Activated CD8-positive, alpha-beta memory T cell treated with anti-CD3 and anti-CD28 coated beads for 36 hours (primary cell): Measurements from ENCODE around the gene PAX2. TPM values are rescaled to one million over a fixed set of nuclear protein-coding genes. Genes with fewer than 3 reads are reported as not detected.

Source experiments
- CTCF ChIA-PET: fragments of 350-600 bp; sonication (Branson Sonifier 250); formaldehyde crosslinking; loops from one replicate; lab custom pipeline; 2021; ENCODE audit warnings: antibody characterized with exemption; lab: Charles Lee
- POLR2A ChIA-PET: fragments of 350-600 bp; sonication (Branson Sonifier 250); formaldehyde crosslinking; loops from one replicate; lab custom pipeline; 2021; ENCODE audit warnings: antibody characterized with exemption; lab: Charles Lee
- total RNA-seq, 2 experiments: library from RNA; stranded (reverse); gene quantifications; one replicate each; pipeline ENCODE4 v1.2.3, GENCODE V29; 2021

The PAX2 gene
- total RNA-seq, 2 experiments from 2014 or later, result not detected

DNA sequence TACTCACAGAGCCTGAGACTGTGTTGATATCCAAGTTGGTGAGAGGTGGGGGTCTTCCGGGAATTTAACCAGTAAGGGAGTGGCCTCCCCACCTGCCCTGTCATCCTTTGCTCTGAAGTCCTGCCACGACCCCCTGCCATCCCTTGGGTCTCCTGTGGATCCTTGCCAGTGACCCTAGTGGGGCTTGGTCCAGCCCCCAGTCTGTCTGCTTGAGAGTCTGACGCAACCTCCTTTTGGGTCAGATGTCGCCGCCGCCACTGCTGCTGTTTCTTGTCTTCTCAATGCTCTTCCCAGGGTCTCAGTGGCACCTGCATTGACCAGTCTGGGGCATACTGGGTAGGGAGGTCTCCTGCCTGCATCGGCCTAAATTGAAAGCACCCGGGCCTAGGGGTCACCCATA is 28.8 kb downstream of the PAX2 start:
- ChIA-PET POLR2A (no interaction called here), CTCF (no interaction called here)

DNA sequence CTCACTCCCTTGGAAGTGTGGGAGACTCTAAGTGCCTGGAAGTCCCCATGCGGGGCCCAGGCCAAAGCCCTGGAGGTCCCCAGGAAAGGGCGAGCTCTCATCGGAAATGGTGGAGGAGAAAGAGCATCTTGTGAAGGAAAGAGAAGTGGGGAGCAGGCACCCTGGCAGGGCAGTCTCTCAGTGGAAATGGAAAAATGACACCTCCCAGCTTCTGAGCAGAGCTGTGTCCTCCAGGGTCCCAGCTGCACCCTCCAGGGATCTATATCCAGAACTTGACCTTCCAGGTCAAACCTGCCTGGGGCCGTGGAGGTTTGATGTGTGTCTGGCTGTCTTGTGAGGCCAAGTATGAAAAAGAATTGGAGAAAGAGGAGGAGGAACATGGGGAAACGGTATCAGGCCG is 29.5 kb downstream of the PAX2 start:
- ChIA-PET POLR2A (no interaction called here), CTCF (no interaction called here)

DNA sequence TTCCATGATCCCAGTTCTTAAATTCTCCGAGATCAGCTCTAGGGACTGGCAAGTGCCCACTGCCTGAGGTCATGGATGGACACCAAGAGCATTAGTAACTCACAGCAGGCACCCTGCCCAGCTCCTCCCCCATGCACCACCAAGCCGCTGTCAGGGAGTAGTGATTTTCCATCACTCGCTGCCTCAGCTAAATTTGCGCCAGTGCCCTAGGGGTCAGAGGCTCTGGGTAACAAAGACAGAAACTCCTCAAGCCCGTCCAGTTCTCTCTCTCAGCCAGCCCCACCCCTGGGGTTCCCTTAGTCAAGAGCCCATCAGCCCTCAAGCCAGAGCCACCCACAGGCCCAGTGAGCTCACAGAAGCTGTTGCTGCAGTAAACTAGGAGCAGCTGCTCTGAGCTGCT is 30.0 kb downstream of the PAX2 start:
- ChIA-PET POLR2A (no interaction called here), CTCF (no interaction called here)

DNA sequence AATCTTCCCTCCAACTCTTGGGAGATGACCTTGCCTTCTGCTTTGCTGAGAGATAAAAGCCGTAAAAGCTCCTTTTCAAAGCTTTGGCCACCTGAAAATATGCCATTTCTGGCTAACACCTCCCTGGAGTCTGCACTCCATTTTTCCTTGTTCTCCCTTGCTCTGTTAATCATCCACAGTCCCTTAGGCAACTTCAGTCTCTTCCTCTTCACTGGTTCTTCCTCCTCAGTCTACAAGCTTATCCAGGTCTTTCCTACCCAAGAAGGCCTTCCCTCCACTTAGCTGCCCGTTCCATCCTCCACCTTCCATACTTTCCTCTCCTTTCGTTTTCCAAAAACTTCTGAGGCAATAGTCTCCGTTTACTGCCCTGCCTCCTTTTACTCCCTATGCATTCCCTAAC is 30.5 kb downstream of the PAX2 start:
- ChIA-PET CTCF (no interaction called here), POLR2A (no interaction called here)

DNA sequence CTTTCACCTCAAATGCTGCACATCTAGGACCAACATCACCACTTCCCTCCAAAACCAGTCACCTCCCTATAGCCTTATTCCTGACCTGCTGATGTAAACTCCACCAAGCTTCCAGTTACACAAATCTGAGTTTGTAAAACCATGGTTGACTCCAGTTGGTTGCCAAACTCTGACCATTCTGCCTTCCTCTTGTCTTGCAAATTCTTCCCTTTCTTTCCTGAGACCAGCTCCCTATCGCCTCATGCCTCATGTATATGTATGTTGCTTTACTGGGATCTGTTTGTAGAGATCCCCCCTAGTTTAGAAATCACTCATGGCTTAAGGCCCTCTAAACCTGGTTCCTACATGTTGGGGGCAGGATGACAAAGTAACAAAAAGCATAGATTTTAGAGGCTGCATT is 31.3 kb downstream of the PAX2 start:
- ChIA-PET CTCF (no interaction called here), POLR2A (no interaction called here)

DNA sequence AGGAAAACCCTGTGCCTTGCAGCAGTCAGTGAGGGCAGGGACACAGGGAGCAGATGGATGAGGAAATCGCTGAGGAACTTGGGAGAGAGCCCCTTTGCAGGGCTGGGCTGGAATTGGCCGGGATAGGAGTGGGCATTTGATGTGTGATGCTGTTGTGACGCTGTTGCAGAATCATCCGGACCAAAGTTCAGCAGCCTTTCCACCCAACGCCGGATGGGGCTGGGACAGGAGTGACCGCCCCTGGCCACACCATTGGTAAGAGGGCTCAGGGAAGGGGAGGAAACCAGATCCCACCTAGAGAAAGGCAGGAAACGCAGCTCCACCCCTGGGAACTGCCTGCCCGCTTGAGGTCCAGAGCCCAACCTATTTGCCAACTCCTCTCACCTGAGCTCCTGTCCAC is 33.9 kb downstream of the PAX2 start:
- CTCF ChIA-PET, result interaction anchor here (1.1 kb wide), 1 partner anchor 99 kb away, joined by 3 read pairs; no protein-coding TSS in a partner anchor
- POLR2A ChIA-PET, result no interaction called here

DNA sequence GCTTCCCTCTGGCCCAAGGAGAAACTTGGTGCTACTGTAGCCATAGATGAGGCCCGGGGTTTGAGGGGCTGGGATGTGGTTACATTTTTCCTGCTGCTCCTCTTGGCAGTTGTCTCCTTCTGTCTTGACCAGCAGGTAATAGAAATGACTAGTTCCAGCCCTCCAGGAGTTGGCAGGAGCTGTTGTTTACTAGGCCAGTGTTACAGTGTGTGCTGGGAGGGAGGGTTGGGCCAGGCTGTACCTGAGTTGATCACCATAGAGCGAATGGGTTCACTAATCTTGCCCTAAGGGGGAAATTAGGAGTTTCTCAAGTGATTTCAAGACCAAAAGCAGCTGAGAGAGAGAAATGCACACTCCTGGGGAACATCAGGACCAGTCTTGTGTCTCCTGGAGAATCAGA is 34.9 kb downstream of the PAX2 start:
- ChIA-PET CTCF (interaction anchor here (1.1 kb wide), 1 partner anchor 98 kb away, joined by 3 read pairs; no protein-coding TSS in a partner anchor), POLR2A (no interaction called here)

- CTCF ChIA-PET, result no interaction called here
- POLR2A ChIA-PET, result no interaction called here
Observed at GRCh38 chr10:100781145-100781665, 35.8 kb downstream of the PAX2 start.

- ChIA-PET POLR2A (interaction anchor here (0.6 kb wide), 1 partner anchor 1051 kb away, joined by 3 read pairs; the partner anchor contains the start of genes COX15 and CUTC), CTCF (no interaction called here)
Observed at GRCh38 chr10:100782461-100783244, 37.3 kb downstream of the PAX2 start.

- POLR2A ChIA-PET, result no interaction called here
- CTCF ChIA-PET, result interaction anchor here (0.9 kb wide), 1 partner anchor 41 kb away, joined by 3 read pairs; no protein-coding TSS in a partner anchor
Observed at GRCh38 chr10:100784126-100784525, 38.7 kb downstream of the PAX2 start.

- POLR2A ChIA-PET, result no interaction called here
- CTCF ChIA-PET, result interaction anchor here (0.5 kb wide), 1 partner anchor 601 kb away, joined by 4 read pairs; no protein-coding TSS in a partner anchor
Observed at GRCh38 chr10:100786591-100786990, 41.2 kb downstream of the PAX2 start.

GRCh38 chr10:100788002-100788903 is 42.9 kb downstream of the PAX2 start:
- ChIA-PET POLR2A (no interaction called here), CTCF (no interaction called here)

GRCh38 chr10:100790761-100791208 is 45.4 kb downstream of the PAX2 start:
- ChIA-PET POLR2A (no interaction called here), CTCF (no interaction called here)

GRCh38 chr10:100791369-100792058 is 46.1 kb downstream of the PAX2 start:
- POLR2A ChIA-PET, result no interaction called here
- CTCF ChIA-PET, result no interaction called here

DNA sequence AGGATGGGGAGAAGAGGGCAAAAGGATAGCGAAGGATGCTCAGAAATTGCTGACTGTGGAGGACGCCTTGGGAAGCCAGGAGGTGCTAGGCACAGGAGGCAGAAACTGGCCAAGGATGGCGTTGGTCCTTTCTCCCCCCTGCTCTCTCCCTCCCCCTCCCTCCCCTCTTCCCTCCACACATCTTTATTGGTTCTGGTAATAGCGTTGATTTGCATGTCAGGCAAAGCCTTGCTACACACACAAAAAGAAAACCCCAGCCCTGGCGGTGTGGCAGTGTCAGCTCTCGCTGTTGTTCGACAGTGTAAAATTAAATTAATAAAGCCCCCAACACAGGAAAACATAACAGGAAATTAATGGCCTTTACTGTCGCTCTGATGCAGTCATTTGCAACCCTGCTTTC is 47.2 kb downstream of the PAX2 start:
- POLR2A ChIA-PET, result no interaction called here
- CTCF ChIA-PET, result no interaction called here

- POLR2A ChIA-PET, result no interaction called here
- CTCF ChIA-PET, result no interaction called here
Observed at GRCh38 chr10:100793055-100793454, 47.7 kb downstream of the PAX2 start.

- CTCF ChIA-PET, result interaction anchor here (0.7 kb wide), 1 partner anchor 77 kb away, joined by 3 read pairs; no protein-coding TSS in a partner anchor
- POLR2A ChIA-PET, result no interaction called here
Observed at GRCh38 chr10:100799881-100800280, 54.5 kb downstream of the PAX2 start.

- CTCF ChIA-PET, result interaction anchor here (0.8 kb wide), 1 partner anchor 71 kb away, joined by 4 read pairs; no protein-coding TSS in a partner anchor
- POLR2A ChIA-PET, result no interaction called here
Observed at GRCh38 chr10:100800931-100801330, 55.5 kb downstream of the PAX2 start.

GRCh38 chr10:100802196-100802595 is 56.8 kb downstream of the PAX2 start:
- CTCF ChIA-PET, result no interaction called here
- POLR2A ChIA-PET, result no interaction called here
